SW 1271 (cell line): ENCODE measurements around the gene KIAA0825.

Experiments used
- DNase-seq, 2 experiments: peaks; one replicate each; lab custom pipeline; 2025; lab: John Stamatoyannopoulos, UW

Gene KIAA0825

GRCh38 chr5:94618493-94619328 is at the start of gene KIAA0825, which contains the start of gene SLF1:
Gene KIAA0825 (minus strand): TSS chr5:94618604. CDS start chr5:94537126, 81,478 bp downstream.
Gene SLF1 (plus strand): TSS chr5:94618669. CDS start chr5:94628811, 10,142 bp downstream.
- DNase-seq = peak; percentile 53 to 94

- no peak for DNase-seq
Observed at GRCh38 chr5:94667937-94668336, 49.5 kb upstream of the KIAA0825 start.

- no peak for DNase-seq
Observed at GRCh38 chr5:94661086-94661485, 42.7 kb upstream of the KIAA0825 start.

GRCh38 chr5:94660506-94660905 is 42.1 kb upstream of the KIAA0825 start:
- DNase-seq = no peak

GRCh38 chr5:94658272-94658671 is 39.9 kb upstream of the KIAA0825 start:
- no peak for DNase-seq

- no peak for DNase-seq
Observed at GRCh38 chr5:94649874-94650273, 31.5 kb upstream of the KIAA0825 start.

- DNase-seq = no peak
Observed at GRCh38 chr5:94646758-94647157, 28.4 kb upstream of the KIAA0825 start.

- no peak for DNase-seq
Observed at GRCh38 chr5:94645053-94645452, 26.6 kb upstream of the KIAA0825 start.

GRCh38 chr5:94640176-94640575 is 21.8 kb upstream of the KIAA0825 start:
- no peak for DNase-seq

GRCh38 chr5:94632024-94632423 is 13.6 kb upstream of the KIAA0825 start:
- no peak for DNase-seq

- DNase-seq = no peak
Observed at GRCh38 chr5:94627191-94627590, 8.8 kb upstream of the KIAA0825 start.

GRCh38 chr5:94623877-94624276 is 5.5 kb upstream of the KIAA0825 start:
- no peak for DNase-seq

GRCh38 chr5:94623011-94623410 is 4.6 kb upstream of the KIAA0825 start:
- DNase-seq = no peak

- DNase-seq = no peak
Observed at GRCh38 chr5:94621763-94622162, 3.4 kb upstream of the KIAA0825 start.

GRCh38 chr5:94620256-94620655 is 1.9 kb upstream of the KIAA0825 start:
- DNase-seq = no peak

GRCh38 chr5:94618029-94618492 is 343 bp downstream of the KIAA0825 start:
- peak; percentile 41 to 84 for DNase-seq

- no peak for DNase-seq
Observed at GRCh38 chr5:94615862-94616261, 2.5 kb downstream of the KIAA0825 start.

GRCh38 chr5:94614156-94614805 is 4.1 kb downstream of the KIAA0825 start:
- DNase-seq = no peak

GRCh38 chr5:94613583-94613982 is 4.8 kb downstream of the KIAA0825 start:
- DNase-seq = peak in 1 of 2 experiments; percentile 9

GRCh38 chr5:94595281-94595840 is 23.0 kb downstream of the KIAA0825 start:
- no peak for DNase-seq

GRCh38 chr5:94577466-94578245 is 40.7 kb downstream of the KIAA0825 start:
- no peak for DNase-seq

- DNase-seq = no peak
Observed at GRCh38 chr5:94575196-94575595, 43.2 kb downstream of the KIAA0825 start.
